Breast epithelium (tissue), 4 donors: ENCODE results near the gene PCDHA6. TPM values are rescaled to one million over a fixed set of nuclear protein-coding genes. Genes with fewer than 3 reads are reported as not detected.
"Not testable (repeated sequence)": the region's sequence is repeated elsewhere in the genome, so short reads cannot be mapped to it uniquely, and the experiment has no call there.

ENCODE experiments used
- DNase-seq, 2 donors: peaks; one replicate each; pipeline ENCODE4 v3.0.0-alpha.2; 2019; ENCODE audit warnings: low spot score in 2 of 2
- H3K27ac ChIP-seq, 2 donors: fragments of 200-600 bp; sonication (generic) in 1 of 2; one replicate each; pipeline ENCODE4 v1.5.1; 2016 to 2019; ENCODE audit warnings: mild to moderate bottlenecking in 1 of 2
- H3K27me3 ChIP-seq, 2 donors: fragments of 200-600 bp; sonication (generic) in 1 of 2; one replicate each; pipeline versions ENCODE4 v1.5.1 to v1.6.0; 2017 to 2019; ENCODE audit warnings: control low read depth in 1 of 2, mild to moderate bottlenecking in 1 of 2
- H3K36me3 ChIP-seq: fragments of 200-600 bp; one replicate; pipeline ENCODE4 v1.5.1; 2019
- H3K4me1 ChIP-seq, 2 donors: fragments of 200-600 bp; sonication (generic); one replicate each; pipeline ENCODE4 v1.5.1; 2016 to 2019; ENCODE audit warnings: control low read depth in 1 of 2
- H3K4me3 ChIP-seq, 3 donors: fragments of 200-600 bp; sonication (generic); 1 replicate in 2 of 3; 2 replicates in 1 of 3; pipeline ENCODE4 v1.5.1; 2016 to 2019; ENCODE audit warnings: mild to moderate bottlenecking in 3 of 3, moderate library complexity in 2 of 3
- H3K9me3 ChIP-seq, 2 donors: fragments of 200-600 bp; sonication (generic) in 1 of 2; one replicate each; pipeline ENCODE4 v1.5.1; 2016 to 2019; ENCODE audit warnings: control low read depth in 1 of 2
- CTCF ChIP-seq, 3 donors: fragments of 450-650 bp; IDR thresholded peaks; one replicate each; pipeline ENCODE4 v1.5.1; 2016 to 2017; ENCODE audit warnings: antibody characterized with exemption in 3 of 3, mild to moderate bottlenecking in 3 of 3, moderate library complexity in 3 of 3
- POLR2A ChIP-seq: fragments of 450-650 bp; IDR thresholded peaks from one replicate; pipeline ENCODE4 v1.6.1; 2016; ENCODE audit warnings: antibody characterized with exemption, mild to moderate bottlenecking, moderate library complexity
- POLR2AphosphoS5 ChIP-seq, 3 donors: sonication (generic); formaldehyde crosslinking; IDR thresholded peaks; one replicate each; pipeline ENCODE4 v1.6.1; 2017; ENCODE audit warnings: antibody characterized with exemption in 3 of 3
- intact Hi-C: fragments of 100-400 bp; cut with DNase I; formaldehyde crosslinking; loops from one replicate; pipeline ENCODE4 v1.15.1; 2023; ENCODE audit warnings: low total_unique reads
- total RNA-seq, 3 donors: library from RNA; depleted of rRNA; stranded (reverse); fragments of >200 nt; gene quantifications; one replicate each; pipeline ENCODE4 v1.1.0, GENCODE V29; 2016

Gene PCDHA6
- total RNA-seq, 3 donors from 2014 or later, result 0.96 to 4.2 (median 2.6) TPM

- peaks cover 34 to 58% of the 10 kb centered on the region in 2 donors for H3K9me3 ChIP-seq
- TF ChIP-seq POLR2A, result no peak
- peak in 2 of 3 donors; percentile 8 to 18 for TF ChIP-seq CTCF (IDR thresholded peaks at IDR 0.05)
- H3K27ac ChIP-seq, result no peak overlapping the region
Measured at GRCh38 chr5:140801494-140801841, 26.3 kb upstream of the PCDHA6 start.

GRCh38 chr5:140802381-140802780 lies 25.4 kb upstream of the PCDHA6 start:
- H3K27me3 ChIP-seq, DNase-seq, intact Hi-C loops, H3K27ac ChIP-seq, H3K4me1 ChIP-seq, H3K4me3 ChIP-seq, H3K36me3 ChIP-seq: not testable (repeated sequence)
- H3K9me3 ChIP-seq, result peaks cover 34 to 59% of the 10 kb centered on the region in 2 donors

More at GRCh38 chr5:140801494-140801841, 26.3 kb upstream of the PCDHA6 start:
- H3K4me1 ChIP-seq, result no peaks in the 10 kb centered on the region
- H3K36me3 ChIP-seq, result no peaks in the 10 kb centered on the region
- DNase-seq, result no peak
- peak overlapping the region; percentile 25 to 62 (median 38) for H3K4me3 ChIP-seq
- intact Hi-C loops, result no loop called here
- H3K27me3 ChIP-seq, result no peaks in the 10 kb centered on the region

- H3K27me3 ChIP-seq, result no peaks in the 10 kb centered on the region
- no peaks in the 10 kb centered on the region for H3K4me1 ChIP-seq
- TF ChIP-seq POLR2A (no peak), POLR2AphosphoS5 (IDR thresholded peaks at IDR 0.05) (no peak), CTCF (IDR thresholded peaks at IDR 0.05) (no peak)
- no peaks in the 10 kb centered on the region for H3K36me3 ChIP-seq
- intact Hi-C loops, result no loop called here
- no peak for DNase-seq
- H3K4me3 ChIP-seq, result peak overlapping the region in 1 of 3 donors; percentile 24
- H3K9me3 ChIP-seq, result peaks cover 34 to 59% of the 10 kb centered on the region in 2 donors
- no peak overlapping the region for H3K27ac ChIP-seq
Measured at GRCh38 chr5:140802781-140803271, 24.9 kb upstream of the PCDHA6 start.

- intact Hi-C loops, result no loop called here
- no peaks in the 10 kb centered on the region for H3K27me3 ChIP-seq
- no peaks in the 10 kb centered on the region for H3K36me3 ChIP-seq
- peaks cover 36 to 64% of the 10 kb centered on the region in 2 donors for H3K9me3 ChIP-seq
- H3K4me1 ChIP-seq, result no peaks in the 10 kb centered on the region
- peak within 1 kb of the TSS; percentile 20 to 61 (median 46) for H3K4me3 ChIP-seq
- TF ChIP-seq POLR2A, result no peak
- peak in 1 of 3 donors; percentile 31 for TF ChIP-seq CTCF (IDR thresholded peaks at IDR 0.05)
- no peak for DNase-seq
- peak within 1 kb of the TSS in 1 of 2 donors; percentile 39 for H3K27ac ChIP-seq
Measured at GRCh38 chr5:140806834-140807775, 20.7 kb upstream of the PCDHA6 start, which contains the start of gene PCDHA4. Gene PCDHA4 (plus strand): TSS chr5:140807068.

GRCh38 chr5:140808241-140808888 lies 19.4 kb upstream of the PCDHA6 start:
- intact Hi-C loops, result not testable (repeated sequence)
- peaks cover 24 to 62% of the 10 kb centered on the region in 2 donors for H3K9me3 ChIP-seq

GRCh38 chr5:140808889-140809291 lies 18.9 kb upstream of the PCDHA6 start:
- H3K36me3 ChIP-seq, result no peaks in the 10 kb centered on the region
- no peak overlapping the region for H3K27ac ChIP-seq
- peaks cover 28 to 66% of the 10 kb centered on the region in 2 donors for H3K9me3 ChIP-seq
- no peak for TF ChIP-seq POLR2AphosphoS5 (IDR thresholded peaks at IDR 0.05)
- no peak for TF ChIP-seq POLR2A
- TF ChIP-seq CTCF (IDR thresholded peaks at IDR 0.05), result no peak
- intact Hi-C loops, result no loop called here
- H3K27me3 ChIP-seq, result no peaks in the 10 kb centered on the region
- no peaks in the 10 kb centered on the region for H3K4me1 ChIP-seq
- H3K4me3 ChIP-seq, result no peak overlapping the region
- no peak for DNase-seq

More at GRCh38 chr5:140808241-140808888, 19.4 kb upstream of the PCDHA6 start:
- not testable (repeated sequence) for H3K27ac ChIP-seq, H3K4me3 ChIP-seq, H3K36me3 ChIP-seq, DNase-seq, H3K4me1 ChIP-seq, H3K27me3 ChIP-seq
